ENCODE results near the gene SLC7A6.

DNA sequence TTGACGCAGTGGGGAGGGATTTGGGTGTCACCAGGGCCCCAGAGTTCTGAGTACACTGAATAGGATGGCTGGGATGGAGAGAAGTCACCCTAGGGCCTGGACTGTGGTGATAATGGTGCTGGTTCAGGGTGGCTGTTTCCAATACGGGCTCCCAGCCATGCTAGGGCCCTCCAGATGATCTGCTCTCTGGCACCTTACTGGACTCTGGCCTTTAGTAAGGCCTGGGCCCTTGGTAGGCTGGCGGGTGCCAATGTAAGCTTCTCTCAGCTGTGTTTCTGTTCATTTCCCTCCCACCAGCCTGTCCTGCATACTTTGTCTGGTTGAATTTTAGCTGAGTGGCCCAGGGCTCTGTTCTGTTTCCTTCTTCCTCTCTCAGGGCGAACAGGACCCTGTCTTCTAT, 16.4 kb upstream of the SLC7A6 start:
- TF ChIP-seq, protein P1, sequence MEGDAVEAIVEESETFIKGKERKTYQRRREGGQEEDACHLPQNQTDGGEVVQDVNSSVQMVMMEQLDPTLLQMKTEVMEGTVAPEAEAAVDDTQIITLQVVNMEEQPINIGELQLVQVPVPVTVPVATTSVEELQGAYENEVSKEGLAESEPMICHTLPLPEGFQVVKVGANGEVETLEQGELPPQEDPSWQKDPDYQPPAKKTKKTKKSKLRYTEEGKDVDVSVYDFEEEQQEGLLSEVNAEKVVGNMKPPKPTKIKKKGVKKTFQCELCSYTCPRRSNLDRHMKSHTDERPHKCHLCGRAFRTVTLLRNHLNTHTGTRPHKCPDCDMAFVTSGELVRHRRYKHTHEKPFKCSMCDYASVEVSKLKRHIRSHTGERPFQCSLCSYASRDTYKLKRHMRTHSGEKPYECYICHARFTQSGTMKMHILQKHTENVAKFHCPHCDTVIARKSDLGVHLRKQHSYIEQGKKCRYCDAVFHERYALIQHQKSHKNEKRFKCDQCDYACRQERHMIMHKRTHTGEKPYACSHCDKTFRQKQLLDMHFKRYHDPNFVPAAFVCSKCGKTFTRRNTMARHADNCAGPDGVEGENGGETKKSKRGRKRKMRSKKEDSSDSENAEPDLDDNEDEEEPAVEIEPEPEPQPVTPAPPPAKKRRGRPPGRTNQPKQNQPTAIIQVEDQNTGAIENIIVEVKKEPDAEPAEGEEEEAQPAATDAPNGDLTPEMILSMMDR (IDR thresholded peaks at IDR 0.05): no peak
- TF ChIP-seq POLR2A (IDR thresholded peaks at IDR 0.05): no peak
